ENCODE data around the gene TRPM5.
A peak's percentile ranks its signal among the peaks of the same experiment; 100 is the strongest.

The TRPM5 gene

GRCh38 chr11:2420502-2421225 is 23.6 kb downstream of the TRPM5 start:
- peak; percentile 73 for DNase-seq

GRCh38 chr11:2419638-2420501 is 24.4 kb downstream of the TRPM5 start:
- peak; percentile 69 for DNase-seq

GRCh38 chr11:2418693-2419360 is 25.5 kb downstream of the TRPM5 start:
- DNase-seq, result no peak

- DNase-seq, result no peak
Observed at GRCh38 chr11:2417856-2418692, 26.2 kb downstream of the TRPM5 start.

- no peak for DNase-seq
Observed at GRCh38 chr11:2416765-2417164, 27.5 kb downstream of the TRPM5 start.

GRCh38 chr11:2415601-2416380 is 28.5 kb downstream of the TRPM5 start:
- DNase-seq, result no peak

- DNase-seq, result no peak
Observed at GRCh38 chr11:2415171-2415570, 29.1 kb downstream of the TRPM5 start.

- no peak for DNase-seq
Observed at GRCh38 chr11:2414616-2415015, 29.7 kb downstream of the TRPM5 start.

- DNase-seq, result no peak
Observed at GRCh38 chr11:2413742-2414579, 30.4 kb downstream of the TRPM5 start.

GRCh38 chr11:2412323-2412722 is 32.0 kb downstream of the TRPM5 start:
- no peak for DNase-seq

- no peak for DNase-seq
Observed at GRCh38 chr11:2411446-2412305, 32.6 kb downstream of the TRPM5 start.

- no peak for DNase-seq
Observed at GRCh38 chr11:2410616-2411015, 33.7 kb downstream of the TRPM5 start.

- DNase-seq, result no peak
Observed at GRCh38 chr11:2409611-2410468, 34.5 kb downstream of the TRPM5 start.

GRCh38 chr11:2409126-2409525 is 35.2 kb downstream of the TRPM5 start:
- no peak for DNase-seq

- no peak for DNase-seq
Observed at GRCh38 chr11:2408671-2409070, 35.6 kb downstream of the TRPM5 start.

GRCh38 chr11:2406878-2407410 is 37.4 kb downstream of the TRPM5 start:
- no peak for DNase-seq

- DNase-seq, result no peak
Observed at GRCh38 chr11:2406451-2406850, 37.9 kb downstream of the TRPM5 start.

GRCh38 chr11:2404735-2405196 is 39.5 kb downstream of the TRPM5 start:
- no peak for DNase-seq

Data from activated CD4-positive, alpha-beta T cell treated with anti-CD3 and anti-CD28 coated beads, Interleukin-2, Interleukin-6, amounts not matched to agents 100 ng/mL and 50 ng/mL, durations not matched to agents 16 hours and 8 hours (primary cell).